Fibroblast of lung (primary cell): ENCODE results near the gene NCBP3. TPM values are rescaled to one million over a fixed set of nuclear protein-coding genes. Genes with fewer than 3 reads are reported as not detected.

ENCODE experiments used
- DNase-seq, 2 donors: peaks; one replicate each; pipeline versions ENCODE4 v3.0.0 to v3.0.0-alpha.2; 2010; ENCODE audit warnings: low read depth in 2 of 2
- H2AFZ ChIP-seq: 2 replicates; pipeline ENCODE4 v1.5.1; 2012; ENCODE audit warnings: low read length, control low read depth, inconsistent platforms
- H3K27ac ChIP-seq: 2 replicates; pipeline ENCODE4 v1.5.1; 2011; ENCODE audit warnings: low read length, control low read depth; ENCODE audit not compliant: insufficient read depth
- H3K27me3 ChIP-seq: 2 replicates; pipeline ENCODE4 v1.5.1; 2011; ENCODE audit warnings: mild to moderate bottlenecking, low read length; ENCODE audit not compliant: control insufficient read depth, insufficient read depth
- H3K36me3 ChIP-seq: 2 replicates; pipeline ENCODE4 v1.5.1; 2011; ENCODE audit warnings: low read length; ENCODE audit not compliant: control insufficient read depth, insufficient read depth
- H3K4me1 ChIP-seq: 2 replicates; pipeline ENCODE4 v1.5.1; 2011; ENCODE audit warnings: low read length; ENCODE audit not compliant: control insufficient read depth, insufficient read depth; ENCODE audit errors: extremely low read depth
- H3K4me2 ChIP-seq: 2 replicates; pipeline ENCODE4 v1.5.1; 2011; ENCODE audit warnings: low read length, control low read depth; ENCODE audit not compliant: insufficient read depth; ENCODE audit errors: extremely low read depth
- H3K4me3 ChIP-seq, 4 experiments: fragments of 200-600 bp in 1 of 4; sonication (generic) in 1 of 4; replicated peaks in 1 of 4; 2 replicates each; pipeline ENCODE4 v1.5.1; 2011 to 2016; ENCODE audit warnings: low read length in 4 of 4, low read depth in 3 of 4, mild to moderate bottlenecking in 3 of 4, control low read depth in 2 of 4, inconsistent platforms in 1 of 4, mixed read lengths in 1 of 4; ENCODE audit not compliant: insufficient read depth in 1 of 4; ENCODE audit errors: control extremely low read depth in 1 of 4
- H3K79me2 ChIP-seq: 2 replicates; pipeline ENCODE4 v1.5.1; 2012; ENCODE audit warnings: mild to moderate bottlenecking, low read length, inconsistent platforms; ENCODE audit not compliant: control insufficient read depth, insufficient read depth
- H3K9ac ChIP-seq: 2 replicates; pipeline ENCODE4 v1.5.1; 2011; ENCODE audit warnings: mild to moderate bottlenecking, low read length, control low read depth; ENCODE audit not compliant: insufficient read depth
- H3K9me3 ChIP-seq: 2 replicates; pipeline ENCODE4 v1.5.1; 2012; ENCODE audit warnings: low read depth, low read length; ENCODE audit not compliant: control insufficient read depth, insufficient read depth
- H4K20me1 ChIP-seq: 2 replicates; pipeline ENCODE4 v1.5.1; 2011; ENCODE audit warnings: low read length; ENCODE audit not compliant: control insufficient read depth, insufficient read depth; ENCODE audit errors: extremely low read depth
- EZH2 ChIP-seq: IDR thresholded peaks from 2 replicates; pipeline ENCODE4 v1.5.1; 2012; ENCODE audit warnings: low read length, control low read depth, mild to moderate bottlenecking; ENCODE audit errors: missing control alignments
- polyA plus RNA-seq, 2 donors: library from polyadenylated mRNA; depleted of rRNA in 1 of 2; stranded (reverse) in 1 of 2; unstranded in 1 of 2; fragments of >200 nt; gene quantifications; 2 replicates each; pipeline ENCODE4 v1.2.1, GENCODE V29; 2011 to 2012; ENCODE audit warnings: missing spikeins in 1 of 2
- total RNA-seq: library from RNA; depleted of rRNA; stranded (reverse); fragments of >200 nt; gene quantifications from 2 replicates; pipeline ENCODE4 v1.2.1, GENCODE V29; 2014
- TF ChIP-seq, protein P1 (sequence below), 2 donors: IDR thresholded peaks in 1 of 2; conservative IDR thresholded peaks in 1 of 2; 1 replicate in 1 of 2; 2 replicates in 1 of 2; pipeline ENCODE4 v1.5.1; 2011 to 2012; ENCODE audit warnings: low read length in 2 of 2, control low read depth in 1 of 2, inconsistent platforms in 1 of 2, low read depth in 1 of 2, mild to moderate bottlenecking in 1 of 2

NCBP3 gene
- total and polyA plus RNA-seq, 2 donors (not counting 1 experiment from before 2014, with no cell fraction given), result 20.4 to 23.3 TPM

DNA sequence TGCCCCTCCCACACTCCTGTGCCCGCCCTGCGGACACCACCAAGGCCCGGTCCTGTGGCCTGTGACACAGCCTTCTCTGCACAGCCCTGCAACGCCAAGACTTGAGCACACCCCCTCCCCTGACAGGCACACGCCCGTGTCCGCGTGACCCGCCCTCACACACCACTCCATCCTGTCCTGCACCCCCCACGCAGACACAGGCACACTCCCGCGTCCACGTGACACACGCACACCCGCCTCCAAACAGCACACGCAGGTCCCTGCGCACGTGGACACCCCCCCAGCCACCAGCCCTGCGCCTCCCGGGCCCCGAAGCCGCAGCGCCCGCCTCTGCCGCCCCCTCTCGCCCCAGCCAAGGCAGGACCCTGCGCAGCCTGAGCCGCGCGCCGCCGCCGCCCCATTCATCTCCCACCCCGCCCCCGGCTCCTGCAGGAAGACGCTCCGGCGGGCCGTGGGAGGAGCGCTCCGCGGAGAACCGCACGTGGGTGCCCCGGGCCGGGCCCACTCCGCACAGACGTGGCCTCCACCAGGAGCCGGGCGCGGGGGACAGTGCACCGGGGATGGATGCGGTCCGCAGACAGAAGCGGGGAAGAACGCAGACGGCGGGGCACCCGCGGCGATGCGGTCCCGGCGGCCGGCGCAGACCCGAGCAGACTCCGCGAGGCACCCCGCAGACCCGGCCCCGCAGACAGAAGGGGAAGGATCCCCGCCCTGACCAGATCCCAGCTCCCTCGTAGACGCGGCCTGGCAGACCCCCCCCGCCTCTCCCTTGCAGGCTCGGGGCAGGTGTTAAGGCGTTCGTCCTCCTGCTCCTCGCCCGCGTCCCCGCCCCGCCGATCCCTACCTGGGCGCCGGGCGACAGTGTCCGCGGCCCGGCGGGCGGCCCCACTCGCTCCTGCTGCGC lies 46.3 kb upstream of the NCBP3 start:
- no peaks in the 10 kb centered on the region for H3K79me2 ChIP-seq
- peak; percentile 58 to 70 for DNase-seq
- H2AFZ ChIP-seq, result peak overlapping the region; percentile 60
- no peaks in the 10 kb centered on the region for H3K36me3 ChIP-seq
- H3K4me2 ChIP-seq, result peak overlapping the region; percentile 94
- peak overlapping the region; percentile 42 to 56 (median 47) for H3K4me3 ChIP-seq
- H3K27me3 ChIP-seq, result no peaks in the 10 kb centered on the region
- peaks cover 5% of the 10 kb centered on the region for H3K4me1 ChIP-seq
- H4K20me1 ChIP-seq, result no peaks in the 10 kb centered on the region
- H3K9ac ChIP-seq, result peak overlapping the region; percentile 50
- TF ChIP-seq, protein P1, sequence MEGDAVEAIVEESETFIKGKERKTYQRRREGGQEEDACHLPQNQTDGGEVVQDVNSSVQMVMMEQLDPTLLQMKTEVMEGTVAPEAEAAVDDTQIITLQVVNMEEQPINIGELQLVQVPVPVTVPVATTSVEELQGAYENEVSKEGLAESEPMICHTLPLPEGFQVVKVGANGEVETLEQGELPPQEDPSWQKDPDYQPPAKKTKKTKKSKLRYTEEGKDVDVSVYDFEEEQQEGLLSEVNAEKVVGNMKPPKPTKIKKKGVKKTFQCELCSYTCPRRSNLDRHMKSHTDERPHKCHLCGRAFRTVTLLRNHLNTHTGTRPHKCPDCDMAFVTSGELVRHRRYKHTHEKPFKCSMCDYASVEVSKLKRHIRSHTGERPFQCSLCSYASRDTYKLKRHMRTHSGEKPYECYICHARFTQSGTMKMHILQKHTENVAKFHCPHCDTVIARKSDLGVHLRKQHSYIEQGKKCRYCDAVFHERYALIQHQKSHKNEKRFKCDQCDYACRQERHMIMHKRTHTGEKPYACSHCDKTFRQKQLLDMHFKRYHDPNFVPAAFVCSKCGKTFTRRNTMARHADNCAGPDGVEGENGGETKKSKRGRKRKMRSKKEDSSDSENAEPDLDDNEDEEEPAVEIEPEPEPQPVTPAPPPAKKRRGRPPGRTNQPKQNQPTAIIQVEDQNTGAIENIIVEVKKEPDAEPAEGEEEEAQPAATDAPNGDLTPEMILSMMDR (conservative IDR thresholded peaks at IDR 0.05 in 1 of 2, IDR thresholded peaks at IDR 0.05 in 1 of 2; ENCODE audit: low read depth in 1 of 2, low read length in 2 of 2), result no peak
- TF ChIP-seq EZH2, result no peak
- no peak overlapping the region for H3K27ac ChIP-seq
- no peaks in the 10 kb centered on the region for H3K9me3 ChIP-seq

DNA sequence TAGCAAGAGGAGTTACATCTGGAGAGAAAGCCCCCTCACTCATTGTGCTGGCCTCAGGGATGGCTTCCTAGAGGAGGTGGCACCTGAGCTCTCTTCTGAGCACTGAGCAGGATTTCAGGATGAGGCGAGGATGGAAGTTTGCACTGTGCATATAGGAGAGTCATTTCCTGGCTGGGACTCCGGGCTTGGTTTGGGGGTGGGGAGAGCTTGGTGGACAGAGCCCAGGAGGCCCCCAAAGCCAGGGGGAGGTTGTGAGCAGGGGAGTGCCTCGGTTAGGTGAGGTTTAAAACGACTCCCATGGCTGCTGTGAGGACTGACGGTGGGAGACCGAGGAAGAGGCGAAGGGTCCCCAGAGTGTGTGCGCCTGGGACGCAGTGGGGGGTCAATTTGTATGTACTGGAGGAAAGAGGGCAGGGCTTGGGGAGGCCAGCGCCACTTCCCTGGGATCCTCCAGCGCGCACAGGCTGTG lies 45.6 kb upstream of the NCBP3 start:
- H3K4me3 ChIP-seq, result peak overlapping the region in 2 of 4 experiments; percentile 11 to 46
- H3K9ac ChIP-seq, result no peak overlapping the region
- no peak overlapping the region for H2AFZ ChIP-seq

DNA sequence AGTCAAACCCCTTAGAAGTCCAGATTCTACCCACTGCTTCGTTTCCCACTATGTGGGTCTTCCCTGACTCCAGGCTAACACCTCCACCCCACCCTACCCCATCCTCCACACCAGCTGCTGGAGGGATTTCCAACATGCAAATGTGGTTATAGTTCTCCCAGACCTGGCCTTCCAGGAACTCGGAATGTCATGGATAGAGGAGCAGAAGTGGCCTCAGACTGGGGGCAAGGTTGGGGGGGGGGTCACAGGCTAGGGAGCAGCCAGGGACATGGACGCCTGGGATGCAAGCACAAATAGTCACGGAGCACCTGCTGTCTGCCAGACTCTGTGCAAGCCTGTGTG lies 44.8 kb upstream of the NCBP3 start:
- peaks cover 5% of the 10 kb centered on the region for H3K4me1 ChIP-seq
- H3K36me3 ChIP-seq, result no peaks in the 10 kb centered on the region
- H3K9ac ChIP-seq, result no peak overlapping the region
- no peaks in the 10 kb centered on the region for H3K27me3 ChIP-seq
- H2AFZ ChIP-seq, result no peak overlapping the region
- no peak overlapping the region for H3K4me3 ChIP-seq
- no peak overlapping the region for H3K27ac ChIP-seq
- no peak overlapping the region for H3K4me2 ChIP-seq
- no peaks in the 10 kb centered on the region for H4K20me1 ChIP-seq
- TF ChIP-seq EZH2, result no peak
- TF ChIP-seq, protein P1 (conservative IDR thresholded peaks at IDR 0.05 in 1 of 2, IDR thresholded peaks at IDR 0.05 in 1 of 2; ENCODE audit: low read depth in 1 of 2, low read length in 2 of 2), result no peak
- no peaks in the 10 kb centered on the region for H3K79me2 ChIP-seq
- no peak for DNase-seq
- no peaks in the 10 kb centered on the region for H3K9me3 ChIP-seq

More for the DNA sequence above, 45.6 kb upstream of the NCBP3 start:
- peaks cover 5% of the 10 kb centered on the region for H3K4me1 ChIP-seq
- H4K20me1 ChIP-seq, result no peaks in the 10 kb centered on the region
- no peaks in the 10 kb centered on the region for H3K9me3 ChIP-seq
- DNase-seq, result no peak
- peak overlapping the region; percentile 94 for H3K4me2 ChIP-seq
- no peaks in the 10 kb centered on the region for H3K27me3 ChIP-seq
- TF ChIP-seq, protein P1 (conservative IDR thresholded peaks at IDR 0.05 in 1 of 2, IDR thresholded peaks at IDR 0.05 in 1 of 2; ENCODE audit: low read depth in 1 of 2, low read length in 2 of 2), result no peak
- no peak for TF ChIP-seq EZH2
- no peaks in the 10 kb centered on the region for H3K36me3 ChIP-seq
- no peak overlapping the region for H3K27ac ChIP-seq
- H3K79me2 ChIP-seq, result no peaks in the 10 kb centered on the region
